ENCODE measurements around the gene GIGYF2.

DNA sequence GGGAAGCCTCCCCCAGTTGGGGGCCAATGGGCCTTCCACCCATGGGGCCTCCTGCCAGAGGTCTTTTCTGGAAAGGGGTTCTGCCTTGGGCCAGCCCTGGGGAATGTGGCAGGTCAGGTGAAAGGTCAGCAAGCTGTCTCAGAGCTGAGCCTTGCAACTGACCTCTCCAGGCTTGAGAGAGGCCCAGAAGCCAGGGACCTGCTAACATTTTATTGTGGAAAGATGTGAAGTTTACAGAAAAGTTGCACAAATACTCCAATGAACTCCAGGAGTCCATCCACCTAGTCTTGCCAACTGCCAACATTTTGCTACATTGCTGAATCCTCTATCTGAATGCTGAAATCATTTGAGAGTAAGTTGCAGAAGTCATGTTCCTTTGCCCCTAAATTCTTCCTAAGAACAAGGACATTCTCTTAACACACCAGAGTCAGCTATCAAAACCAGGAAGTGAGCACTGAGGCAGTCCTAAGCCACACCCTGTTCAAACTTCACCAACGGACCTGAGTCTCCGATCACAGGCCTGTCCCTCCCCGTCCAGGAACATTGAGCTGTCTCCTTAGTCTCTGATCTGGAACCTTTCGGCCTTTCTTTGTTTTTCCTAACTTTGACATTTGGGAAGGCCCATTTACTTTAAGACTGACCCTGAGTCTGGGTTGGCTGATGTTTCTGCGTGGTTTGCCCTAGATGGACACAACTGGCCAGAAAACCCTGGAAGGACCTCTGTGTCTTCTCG lies 176.9 kb downstream of the GIGYF2 start:
- TF ChIP-seq, protein P1, sequence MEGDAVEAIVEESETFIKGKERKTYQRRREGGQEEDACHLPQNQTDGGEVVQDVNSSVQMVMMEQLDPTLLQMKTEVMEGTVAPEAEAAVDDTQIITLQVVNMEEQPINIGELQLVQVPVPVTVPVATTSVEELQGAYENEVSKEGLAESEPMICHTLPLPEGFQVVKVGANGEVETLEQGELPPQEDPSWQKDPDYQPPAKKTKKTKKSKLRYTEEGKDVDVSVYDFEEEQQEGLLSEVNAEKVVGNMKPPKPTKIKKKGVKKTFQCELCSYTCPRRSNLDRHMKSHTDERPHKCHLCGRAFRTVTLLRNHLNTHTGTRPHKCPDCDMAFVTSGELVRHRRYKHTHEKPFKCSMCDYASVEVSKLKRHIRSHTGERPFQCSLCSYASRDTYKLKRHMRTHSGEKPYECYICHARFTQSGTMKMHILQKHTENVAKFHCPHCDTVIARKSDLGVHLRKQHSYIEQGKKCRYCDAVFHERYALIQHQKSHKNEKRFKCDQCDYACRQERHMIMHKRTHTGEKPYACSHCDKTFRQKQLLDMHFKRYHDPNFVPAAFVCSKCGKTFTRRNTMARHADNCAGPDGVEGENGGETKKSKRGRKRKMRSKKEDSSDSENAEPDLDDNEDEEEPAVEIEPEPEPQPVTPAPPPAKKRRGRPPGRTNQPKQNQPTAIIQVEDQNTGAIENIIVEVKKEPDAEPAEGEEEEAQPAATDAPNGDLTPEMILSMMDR (IDR thresholded peaks at IDR 0.05), result no peak
- no peak for TF ChIP-seq POLR2A (IDR thresholded peaks at IDR 0.05)
